BJ (cell line): ENCODE results near the gene PIK3C2G. TPM values are rescaled to one million over a fixed set of nuclear protein-coding genes. Genes with fewer than 3 reads are reported as not detected.

Experiments
- CTCF ChIA-PET: fragments of 350-600 bp; formaldehyde crosslinking; extraction: SDS; loops from one replicate; lab custom pipeline; 2021; ENCODE audit warnings: antibody characterized with exemption, inconsistent platforms; lab: Yijun Ruan, JAX
- POLR2A ChIA-PET: fragments of 300-600 bp; sonication (Branson Sonifier 250); formaldehyde crosslinking; extraction: SDS; loops from one replicate; lab custom pipeline; 2021; ENCODE audit warnings: antibody characterized with exemption; lab: Charles Lee
- DNase-seq: peaks from one replicate; pipeline ENCODE4 v3.0.0-alpha.2; 2011; ENCODE audit warnings: low read depth
- H3K27me3 ChIP-seq: 2 replicates; pipeline ENCODE4 v1.6.0; 2011; ENCODE audit warnings: low read length; ENCODE audit not compliant: control insufficient read depth, insufficient read depth
- H3K36me3 ChIP-seq: 2 replicates; pipeline ENCODE4 v1.5.1; 2011; ENCODE audit warnings: low read length; ENCODE audit not compliant: control insufficient read depth, insufficient read depth
- H3K4me3 ChIP-seq: 2 replicates; pipeline ENCODE4 v1.5.1; 2011; ENCODE audit warnings: low read depth, mild to moderate bottlenecking, control low read depth, low read length
- polyA plus RNA-seq: library from polyadenylated mRNA; depleted of rRNA; stranded (reverse); fragments of >200 nt; gene quantifications from 2 replicates; pipeline ENCODE4 v1.2.3, GENCODE V29; 2011
- TF ChIP-seq, protein P1 (sequence below): IDR thresholded peaks from 2 replicates; pipeline ENCODE4 v1.5.1; 2011; ENCODE audit warnings: low read depth, mild to moderate bottlenecking, control low read depth, inconsistent platforms, low read length, moderate library complexity; ENCODE audit not compliant: insufficient read depth

The PIK3C2G gene
- polyA plus RNA-seq, 1 experiment = not detected

DNA sequence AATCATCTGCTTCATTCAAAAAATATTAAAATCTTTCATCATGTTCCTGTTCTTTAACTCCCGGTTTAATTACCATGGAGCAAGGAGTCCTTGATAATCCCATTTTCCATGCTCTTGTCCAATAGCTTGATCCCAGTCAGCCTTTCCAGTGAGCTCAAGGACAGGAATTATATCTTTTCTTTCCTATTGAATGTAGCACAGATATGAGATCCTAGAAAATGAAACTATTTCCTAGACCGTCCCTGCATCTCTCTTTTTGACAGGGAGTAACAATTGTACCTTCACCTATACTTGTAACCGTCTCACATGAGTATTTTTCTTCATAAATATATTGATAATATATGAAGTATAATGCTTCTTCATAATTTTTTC, 35.6 kb downstream of the PIK3C2G start:
- ChIA-PET POLR2A (no interaction called here), CTCF (interaction anchor here (1.2 kb wide), 1 partner anchor 23 kb away, joined by 6 read pairs; no protein-coding TSS in a partner anchor)
- TF ChIP-seq, protein P1, sequence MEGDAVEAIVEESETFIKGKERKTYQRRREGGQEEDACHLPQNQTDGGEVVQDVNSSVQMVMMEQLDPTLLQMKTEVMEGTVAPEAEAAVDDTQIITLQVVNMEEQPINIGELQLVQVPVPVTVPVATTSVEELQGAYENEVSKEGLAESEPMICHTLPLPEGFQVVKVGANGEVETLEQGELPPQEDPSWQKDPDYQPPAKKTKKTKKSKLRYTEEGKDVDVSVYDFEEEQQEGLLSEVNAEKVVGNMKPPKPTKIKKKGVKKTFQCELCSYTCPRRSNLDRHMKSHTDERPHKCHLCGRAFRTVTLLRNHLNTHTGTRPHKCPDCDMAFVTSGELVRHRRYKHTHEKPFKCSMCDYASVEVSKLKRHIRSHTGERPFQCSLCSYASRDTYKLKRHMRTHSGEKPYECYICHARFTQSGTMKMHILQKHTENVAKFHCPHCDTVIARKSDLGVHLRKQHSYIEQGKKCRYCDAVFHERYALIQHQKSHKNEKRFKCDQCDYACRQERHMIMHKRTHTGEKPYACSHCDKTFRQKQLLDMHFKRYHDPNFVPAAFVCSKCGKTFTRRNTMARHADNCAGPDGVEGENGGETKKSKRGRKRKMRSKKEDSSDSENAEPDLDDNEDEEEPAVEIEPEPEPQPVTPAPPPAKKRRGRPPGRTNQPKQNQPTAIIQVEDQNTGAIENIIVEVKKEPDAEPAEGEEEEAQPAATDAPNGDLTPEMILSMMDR = no peak
- Histone ChIP-seq H3K4me3 (no peak overlapping the region), H3K27me3 (no peaks in the 10 kb centered on the region), H3K36me3 (no peaks in the 10 kb centered on the region)
- DNase-seq = no peak

DNA sequence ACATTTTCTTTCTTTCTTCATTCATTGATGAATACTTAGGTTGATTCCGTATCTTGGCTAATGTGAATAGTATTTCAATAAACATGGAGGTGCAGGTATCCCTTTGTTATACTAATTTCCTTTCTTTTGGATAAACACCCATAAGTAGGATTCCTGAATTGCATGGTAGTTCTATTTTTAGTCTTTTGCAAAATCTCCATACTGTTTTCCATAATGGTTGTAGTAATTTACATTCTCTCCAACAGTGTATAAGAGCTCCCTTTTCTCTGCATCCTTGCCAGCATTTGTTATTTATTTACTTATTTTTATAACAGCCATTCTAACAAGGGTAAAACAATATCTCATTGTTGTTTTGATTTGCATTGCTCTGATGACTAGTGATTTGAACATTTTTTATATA, 36.6 kb downstream of the PIK3C2G start:
- no peak overlapping the region for H3K4me3 ChIP-seq
- ChIA-PET CTCF (no interaction called here), POLR2A (no interaction called here)
- no peak for DNase-seq
- no peaks in the 10 kb centered on the region for H3K36me3 ChIP-seq
- TF ChIP-seq, protein P1 = no peak
- H3K27me3 ChIP-seq = no peaks in the 10 kb centered on the region

DNA sequence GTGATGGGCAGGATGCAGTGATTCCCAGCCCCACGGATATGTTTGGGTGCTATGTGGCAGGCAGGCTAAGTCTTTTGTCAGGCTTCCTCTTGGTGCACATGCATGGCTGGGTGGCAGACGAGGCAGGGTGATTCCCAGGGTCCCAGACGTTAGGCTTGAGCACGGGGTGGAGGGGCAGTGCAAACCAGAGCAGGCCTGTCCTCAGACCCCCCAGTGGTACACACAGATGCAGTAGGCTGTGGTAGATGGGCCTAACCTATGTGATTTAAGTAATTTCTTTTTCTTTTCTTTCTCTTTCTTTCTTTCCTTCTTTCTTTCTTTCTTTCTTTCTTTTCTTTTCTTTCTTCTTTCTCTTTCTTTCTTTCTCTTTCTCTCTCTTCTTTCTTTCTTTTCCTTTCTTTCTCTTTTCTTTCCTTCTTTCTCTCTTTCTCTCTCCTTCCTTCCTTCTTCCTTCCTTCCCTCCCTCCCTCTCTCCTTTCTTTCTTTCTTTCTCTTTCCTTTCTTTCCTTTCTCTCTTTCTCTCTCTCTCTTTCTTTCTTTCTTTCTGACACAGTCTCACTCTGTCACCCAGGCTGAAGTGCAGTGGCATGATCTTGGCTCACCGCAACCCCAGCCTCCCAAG, 41.6 kb downstream of the PIK3C2G start:
- Histone ChIP-seq H3K27me3 (no peaks in the 10 kb centered on the region), H3K36me3 (no peaks in the 10 kb centered on the region), H3K4me3 (no peak overlapping the region)
- TF ChIP-seq, protein P1 = no peak
- DNase-seq = no peak
- ChIA-PET CTCF (no interaction called here), POLR2A (no interaction called here)

- H3K27me3 ChIP-seq = no peaks in the 10 kb centered on the region
- POLR2A ChIA-PET = no interaction called here
- CTCF ChIA-PET = interaction anchor here (0.6 to 0.9 kb wide), 2 partner anchors 15 to 260 kb away, joined by 3 to 4 read pairs; no protein-coding TSS in a partner anchor
- no peak for DNase-seq
- TF ChIP-seq, protein P1 = no peak
- no peak overlapping the region for H3K4me3 ChIP-seq
- H3K36me3 ChIP-seq = no peaks in the 10 kb centered on the region
These were observed 43.3 kb downstream of the PIK3C2G start for GRCh38 chr12:18304609-18305008.

DNA sequence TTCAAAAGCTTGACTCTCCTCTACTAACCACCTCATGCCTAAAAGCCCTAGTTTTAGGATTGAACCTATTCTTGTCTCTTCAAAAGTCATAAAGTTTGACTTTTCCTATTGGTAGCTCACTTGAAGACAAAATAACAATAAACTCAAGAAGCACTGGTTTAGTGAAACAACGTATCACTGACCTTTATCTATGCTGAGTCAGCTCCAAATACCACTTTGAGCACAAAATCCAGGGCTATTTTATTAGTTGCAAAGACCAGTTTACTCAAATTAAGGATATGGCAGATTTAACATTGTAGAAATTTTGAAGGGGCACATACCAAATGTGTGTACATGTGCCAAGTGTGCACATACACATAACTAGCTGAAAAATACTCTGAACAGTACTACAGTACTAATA, 45.0 kb downstream of the PIK3C2G start:
- TF ChIP-seq, protein P1 = no peak
- no peaks in the 10 kb centered on the region for H3K36me3 ChIP-seq
- POLR2A ChIA-PET = no interaction called here
- no peak for DNase-seq
- CTCF ChIA-PET = interaction anchor here (0.8 to 1.6 kb wide), 3 partner anchors 16 to 44 kb away, joined by 3 to 4 read pairs (median 3); no protein-coding TSS in a partner anchor
- no peaks in the 10 kb centered on the region for H3K27me3 ChIP-seq
- no peak overlapping the region for H3K4me3 ChIP-seq
